Measurements from ENCODE around the gene HHAT. TPM values are rescaled to one million over a fixed set of nuclear protein-coding genes. Genes with fewer than 3 reads are reported as not detected.

HHAT gene
- total and polyA plus RNA-seq, 2 donors (not counting 3 experiments of a cell fraction or from before 2014, with no cell fraction given): 2.4 to 4.3 TPM

GRCh38 chr1:210618369-210618768 is 289.7 kb downstream of the HHAT start:
- Histone ChIP-seq H3K4me2 (ENCODE audit: insufficient read depth, low read length) (no peak overlapping the region), H3K9me3 (replicated peaks; ENCODE audit: control insufficient read depth, insufficient read depth, low read length) (no peaks in the 10 kb centered on the region), H3K36me3 (ENCODE audit: control insufficient read depth in 2 of 2, extremely low read depth in 1 of 2, insufficient read depth in 2 of 2, low read length in 2 of 2) (no peaks in the 10 kb centered on the region), H3K9ac (replicated peaks; ENCODE audit: extremely low read depth, insufficient read depth, low read length) (no peak overlapping the region), H3K79me2 (ENCODE audit: control insufficient read depth, insufficient read depth, low read length) (no peaks in the 10 kb centered on the region), H3K27me3 (ENCODE audit: control insufficient read depth in 2 of 2, insufficient read depth in 2 of 2, low read length in 2 of 2) (no peaks in the 10 kb centered on the region), H3K4me3 (replicated peaks in 1 of 3; ENCODE audit: insufficient read depth in 1 of 3, low read depth in 1 of 3, low read length in 3 of 3) (no peak overlapping the region), H3K27ac (ENCODE audit: insufficient read depth, low read depth, low read length) (no peak overlapping the region), H4K20me1 (replicated peaks; ENCODE audit: control insufficient read depth, extremely low read depth, insufficient read depth, low read length) (no peaks in the 10 kb centered on the region), H3K4me1 (ENCODE audit: control insufficient read depth, extremely low read depth, insufficient read depth, low read length) (no peaks in the 10 kb centered on the region), H3K9me1 (replicated peaks; ENCODE audit: control insufficient read depth, extremely low read depth, insufficient read depth, low read length) (no peaks in the 10 kb centered on the region), H2AFZ (ENCODE audit: low read depth, low read length) (no peak overlapping the region)
- ChIA-PET POLR2A (no interaction called here), CTCF (no interaction called here)
- FAIRE-seq (no peak), DNase-seq (ENCODE audit: low read depth, low spot score) (no peak)
- intact Hi-C loops (cut with micrococcal nuclease) (no loop called here), dilution Hi-C loops (cut with MboI; ENCODE audit: extremely low pct_ligation_motif_present, low sequenced_read_pairs) (no loop called here)
- TF ChIP-seq FOS (IDR thresholded peaks at IDR 0.05; ENCODE audit: borderline replicate concordance, insufficient read depth, low read length) (no peak), POLR2A (IDR thresholded peaks at IDR 0.05; ENCODE audit: low read depth, low read length) (no peak), MAX (IDR thresholded peaks at IDR 0.05; ENCODE audit: insufficient read depth, insufficient read length) (no peak), JUN (IDR thresholded peaks at IDR 0.05; ENCODE audit: borderline replicate concordance, insufficient read depth, insufficient read length, low read depth) (no peak), GATA2 (IDR thresholded peaks at IDR 0.05; ENCODE audit: insufficient read depth, insufficient read length, low read depth, low read length) (no peak), MYC (IDR thresholded peaks at IDR 0.05; ENCODE audit: low read depth, low read length) (no peak), EZH2 (IDR thresholded peaks at IDR 0.05; ENCODE audit: borderline replicate concordance, low read depth, low read length, severe bottlenecking) (no peak), POLR2AphosphoS5 (IDR thresholded peaks at IDR 0.05; ENCODE audit: insufficient read depth, low read depth, low read length) (no peak)
- TF ChIP-seq, protein P1, sequence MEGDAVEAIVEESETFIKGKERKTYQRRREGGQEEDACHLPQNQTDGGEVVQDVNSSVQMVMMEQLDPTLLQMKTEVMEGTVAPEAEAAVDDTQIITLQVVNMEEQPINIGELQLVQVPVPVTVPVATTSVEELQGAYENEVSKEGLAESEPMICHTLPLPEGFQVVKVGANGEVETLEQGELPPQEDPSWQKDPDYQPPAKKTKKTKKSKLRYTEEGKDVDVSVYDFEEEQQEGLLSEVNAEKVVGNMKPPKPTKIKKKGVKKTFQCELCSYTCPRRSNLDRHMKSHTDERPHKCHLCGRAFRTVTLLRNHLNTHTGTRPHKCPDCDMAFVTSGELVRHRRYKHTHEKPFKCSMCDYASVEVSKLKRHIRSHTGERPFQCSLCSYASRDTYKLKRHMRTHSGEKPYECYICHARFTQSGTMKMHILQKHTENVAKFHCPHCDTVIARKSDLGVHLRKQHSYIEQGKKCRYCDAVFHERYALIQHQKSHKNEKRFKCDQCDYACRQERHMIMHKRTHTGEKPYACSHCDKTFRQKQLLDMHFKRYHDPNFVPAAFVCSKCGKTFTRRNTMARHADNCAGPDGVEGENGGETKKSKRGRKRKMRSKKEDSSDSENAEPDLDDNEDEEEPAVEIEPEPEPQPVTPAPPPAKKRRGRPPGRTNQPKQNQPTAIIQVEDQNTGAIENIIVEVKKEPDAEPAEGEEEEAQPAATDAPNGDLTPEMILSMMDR (IDR thresholded peaks at IDR 0.05; ENCODE audit: extremely low read depth in 1 of 2, insufficient read depth in 1 of 2, low read depth in 1 of 2, low read length in 2 of 2): no peak
- no TSS peak for BruUV-seq (replicated peaks)
